ENCODE data around the gene RORC. TPM values are rescaled to one million over a fixed set of nuclear protein-coding genes. Genes with fewer than 3 reads are reported as not detected.

RORC gene
- total and polyA plus RNA-seq, 7 donors, result 0.27 to 18.0 (median 3.9) TPM; not detected in 1

- DNase-seq, result no peak
- Histone ChIP-seq H3K4me1 (no peaks in the 10 kb centered on the region), H3K4me3 (no peak overlapping the region), H3K27ac (no peak overlapping the region), H3K36me3 (no peaks in the 10 kb centered on the region), H3K27me3 (no peaks in the 10 kb centered on the region), H3K9me3 (no peaks in the 10 kb centered on the region)
- 82 to 85% methylated on average over 26 of the region's 26 CpGs for WGBS, 2 donors
- intact Hi-C loops (cut with DNase I), result no loop called here
- TF ChIP-seq CTCF (IDR thresholded peaks at IDR 0.05) (no peak), EP300 (IDR thresholded peaks at IDR 0.05) (no peak), POLR2A (IDR thresholded peaks at IDR 0.05) (no peak), POLR2AphosphoS5 (IDR thresholded peaks at IDR 0.05) (no peak)
These were observed 14.9 kb downstream of the RORC start for GRCh38 chr1:151816548-151817352.

DNA sequence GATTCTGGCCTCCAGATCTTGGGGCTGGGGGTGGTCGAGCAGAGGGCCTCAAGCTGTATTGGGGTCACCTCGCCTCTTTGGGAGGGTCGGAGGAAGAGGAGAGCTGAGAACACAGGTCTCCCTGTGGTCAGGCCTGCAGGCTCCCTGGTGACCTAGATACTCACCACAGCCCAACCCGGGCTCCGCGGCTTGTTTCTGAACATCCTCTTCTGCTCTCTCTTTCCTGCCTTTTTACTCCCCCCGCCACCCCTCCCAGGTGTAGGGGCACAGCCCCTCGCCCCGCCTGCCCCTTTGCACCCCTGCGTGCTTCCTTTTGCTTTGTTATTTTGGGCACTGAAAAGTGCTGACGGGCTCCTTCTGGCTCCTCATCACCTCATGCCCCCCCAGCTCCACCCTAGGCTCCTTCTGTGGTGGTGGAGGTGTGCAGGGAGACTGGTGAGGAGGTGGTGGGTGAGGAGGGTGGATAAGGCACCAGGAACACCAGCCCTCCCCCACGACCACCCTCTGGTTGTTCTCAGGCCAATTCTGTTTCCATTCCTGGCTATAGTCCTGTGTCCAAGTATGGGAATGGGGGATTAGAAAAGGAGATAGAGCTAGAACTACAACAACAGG, 15.8 kb downstream of the RORC start:
- Histone ChIP-seq H3K36me3 (no peaks in the 10 kb centered on the region), H3K9me3 (no peaks in the 10 kb centered on the region), H3K27me3 (no peaks in the 10 kb centered on the region), H3K4me1 (no peaks in the 10 kb centered on the region), H3K27ac (no peak overlapping the region), H3K4me3 (no peak overlapping the region)
- WGBS, 2 donors, result 43 to 85% methylated on average over 12 of the region's 12 CpGs
- intact Hi-C loops (cut with DNase I), result no loop called here
- no peak for DNase-seq
- TF ChIP-seq EP300 (IDR thresholded peaks at IDR 0.05), result no peak
- no peak for TF ChIP-seq POLR2AphosphoS5 (IDR thresholded peaks at IDR 0.05)
- no peak for TF ChIP-seq POLR2A (IDR thresholded peaks at IDR 0.05)
- no peak for TF ChIP-seq CTCF (IDR thresholded peaks at IDR 0.05)

DNA sequence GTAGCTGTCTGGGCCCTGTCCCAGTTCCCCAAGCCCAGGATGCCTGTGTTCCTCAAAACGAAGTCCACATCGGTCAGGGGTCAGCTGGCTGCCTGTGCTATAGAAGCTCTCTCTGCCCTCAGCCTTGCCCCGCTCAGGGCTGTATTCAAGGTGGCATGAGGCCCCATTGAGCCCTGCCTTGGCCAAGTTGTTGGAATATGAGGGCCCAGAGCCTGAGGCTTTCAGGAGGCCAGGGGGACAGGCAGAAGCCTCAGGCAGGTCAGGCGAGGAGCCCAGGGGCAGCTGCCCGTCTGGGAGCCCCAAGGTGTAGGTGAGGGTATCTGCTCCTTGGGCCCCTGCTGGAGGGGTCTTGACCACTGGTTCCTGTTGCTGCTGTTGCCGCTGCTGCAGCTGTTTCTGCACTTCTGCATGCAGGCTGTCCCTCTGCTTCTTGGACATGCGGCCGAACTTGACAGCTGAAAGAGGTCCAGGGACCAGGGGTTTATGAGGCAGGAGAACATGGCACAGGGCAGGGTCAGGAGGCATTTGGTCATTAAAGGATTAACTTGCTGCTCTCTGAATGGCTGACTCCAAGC, 16.5 kb downstream of the RORC start:
- Histone ChIP-seq H3K4me3 (no peak overlapping the region), H3K27me3 (no peaks in the 10 kb centered on the region), H3K27ac (no peak overlapping the region), H3K36me3 (no peaks in the 10 kb centered on the region), H3K4me1 (no peaks in the 10 kb centered on the region), H3K9me3 (no peaks in the 10 kb centered on the region)
- 86 to 89% methylated on average over 8 of the region's 8 CpGs for WGBS, 2 donors
- intact Hi-C loops (cut with DNase I), result no loop called here
- TF ChIP-seq CTCF (IDR thresholded peaks at IDR 0.05) (no peak), POLR2A (IDR thresholded peaks at IDR 0.05) (no peak), POLR2AphosphoS5 (IDR thresholded peaks at IDR 0.05) (no peak), EP300 (IDR thresholded peaks at IDR 0.05) (no peak)
- DNase-seq, result no peak

- H3K4me1 ChIP-seq, result no peaks in the 10 kb centered on the region
- WGBS, 2 donors, result 91 to 92% methylated on average over 15 of the region's 15 CpGs
- H3K9me3 ChIP-seq, result no peaks in the 10 kb centered on the region
- no peaks in the 10 kb centered on the region for H3K36me3 ChIP-seq
- H3K27ac ChIP-seq, result no peak overlapping the region
- TF ChIP-seq POLR2A (IDR thresholded peaks at IDR 0.05) (no peak), EP300 (IDR thresholded peaks at IDR 0.05) (no peak), POLR2AphosphoS5 (IDR thresholded peaks at IDR 0.05) (no peak), CTCF (IDR thresholded peaks at IDR 0.05) (no peak)
- H3K27me3 ChIP-seq, result no peaks in the 10 kb centered on the region
- intact Hi-C loops (cut with DNase I), result no loop called here
- H3K4me3 ChIP-seq, result no peak overlapping the region
- no peak for DNase-seq
These were observed 17.2 kb downstream of the RORC start for GRCh38 chr1:151814426-151814825.

All from sigmoid colon (tissue), 7 donors.